ENCODE data around the gene NRP2.

The NRP2 gene

GRCh38 chr2:205752924-205753323 lies 70.6 kb downstream of the NRP2 start:
- no peak for DNase-seq (ENCODE audit: low spot score)

GRCh38 chr2:205754285-205754923 lies 72.1 kb downstream of the NRP2 start:
- no peak for DNase-seq (ENCODE audit: low spot score)

GRCh38 chr2:205754924-205755321 lies 72.6 kb downstream of the NRP2 start:
- DNase-seq (ENCODE audit: low spot score), result no peak

GRCh38 chr2:205755923-205756322 lies 73.6 kb downstream of the NRP2 start:
- no peak for DNase-seq (ENCODE audit: low spot score)

GRCh38 chr2:205757271-205757670 lies 75.0 kb downstream of the NRP2 start:
- no peak for DNase-seq (ENCODE audit: low spot score)

GRCh38 chr2:205758051-205758450 lies 75.8 kb downstream of the NRP2 start:
- DNase-seq (ENCODE audit: low spot score), result no peak

- DNase-seq (ENCODE audit: low spot score), result no peak
These were observed 76.2 kb downstream of the NRP2 start for GRCh38 chr2:205758500-205758899.

GRCh38 chr2:205759257-205759656 lies 77.0 kb downstream of the NRP2 start:
- DNase-seq (ENCODE audit: low spot score), result no peak

GRCh38 chr2:205759732-205760131 lies 77.4 kb downstream of the NRP2 start:
- no peak for DNase-seq (ENCODE audit: low spot score)

GRCh38 chr2:205760157-205760556 lies 77.9 kb downstream of the NRP2 start:
- DNase-seq (ENCODE audit: low spot score), result no peak

GRCh38 chr2:205761421-205761820 lies 79.1 kb downstream of the NRP2 start:
- no peak for DNase-seq (ENCODE audit: low spot score)

- DNase-seq (ENCODE audit: low spot score), result no peak
These were observed 80.6 kb downstream of the NRP2 start for GRCh38 chr2:205762881-205763280.

- DNase-seq (ENCODE audit: low spot score), result peak; percentile 90
These were observed 81.5 kb downstream of the NRP2 start for GRCh38 chr2:205763708-205764211.

- no peak for DNase-seq (ENCODE audit: low spot score)
These were observed 82.0 kb downstream of the NRP2 start for GRCh38 chr2:205764270-205764746.

- no peak for DNase-seq (ENCODE audit: low spot score)
These were observed 82.8 kb downstream of the NRP2 start for GRCh38 chr2:205765151-205765550.

GRCh38 chr2:205766779-205767359 lies 84.6 kb downstream of the NRP2 start:
- DNase-seq (ENCODE audit: low spot score), result peak; percentile 57

GRCh38 chr2:205767617-205768016 lies 85.3 kb downstream of the NRP2 start:
- no peak for DNase-seq (ENCODE audit: low spot score)

- no peak for DNase-seq (ENCODE audit: low spot score)
These were observed 86.0 kb downstream of the NRP2 start for GRCh38 chr2:205768341-205768740.

- DNase-seq (ENCODE audit: low spot score), result no peak
These were observed 86.7 kb downstream of the NRP2 start for GRCh38 chr2:205768815-205769494.

GRCh38 chr2:205769495-205769850 lies 87.2 kb downstream of the NRP2 start:
- DNase-seq (ENCODE audit: low spot score), result no peak

- no peak for DNase-seq (ENCODE audit: low spot score)
These were observed 87.6 kb downstream of the NRP2 start for GRCh38 chr2:205769879-205770278.

- DNase-seq (ENCODE audit: low spot score), result no peak
These were observed 88.3 kb downstream of the NRP2 start for GRCh38 chr2:205770577-205770976.

- DNase-seq (ENCODE audit: low spot score), result no peak
These were observed 88.7 kb downstream of the NRP2 start for GRCh38 chr2:205771031-205771430.

All from ecto neural progenitor cell (in vitro differentiated cells).